GM19324 (cell line): Measurements from ENCODE around the gene PROK2.

Source experiments
- ATAC-seq: cut with Tn5 transposase; IDR thresholded peaks from one replicate; pipeline ENCODE4 v1.9.1; 2021; ENCODE audit warnings: mild to moderate bottlenecking, moderate library complexity; ENCODE audit not compliant: unreplicated experiment, low FRiP score

Gene PROK2

GRCh38 chr3:71787851-71788405 lies 3.0 kb upstream of the PROK2 start:
- ATAC-seq, result no peak

- ATAC-seq, result no peak
These were observed 1.6 kb upstream of the PROK2 start for GRCh38 chr3:71786551-71786950.

- no peak for ATAC-seq
These were observed 1.2 kb upstream of the PROK2 start for GRCh38 chr3:71786217-71786549.

GRCh38 chr3:71785532-71786216 lies 726 bp upstream of the PROK2 start:
- ATAC-seq, result no peak

- ATAC-seq, result no peak
These were observed 591 bp downstream of the PROK2 start for GRCh38 chr3:71784201-71784913.

- ATAC-seq, result no peak
These were observed 1.8 kb downstream of the PROK2 start for GRCh38 chr3:71783152-71783551.

GRCh38 chr3:71780430-71780829 lies 4.5 kb downstream of the PROK2 start:
- ATAC-seq, result no peak

GRCh38 chr3:71779674-71780377 lies 5.1 kb downstream of the PROK2 start:
- ATAC-seq, result no peak

GRCh38 chr3:71778353-71778752 lies 6.6 kb downstream of the PROK2 start:
- ATAC-seq, result no peak

- no peak for ATAC-seq
These were observed 8.4 kb downstream of the PROK2 start for GRCh38 chr3:71776538-71776937.

GRCh38 chr3:71771884-71772283 lies 13.1 kb downstream of the PROK2 start:
- no peak for ATAC-seq

- no peak for ATAC-seq
These were observed 13.8 kb downstream of the PROK2 start for GRCh38 chr3:71771126-71771525.

- no peak for ATAC-seq
These were observed 21.5 kb downstream of the PROK2 start for GRCh38 chr3:71763426-71763825.

GRCh38 chr3:71760140-71760539 lies 24.8 kb downstream of the PROK2 start:
- no peak for ATAC-seq

GRCh38 chr3:71759401-71759800 lies 25.5 kb downstream of the PROK2 start:
- no peak for ATAC-seq

GRCh38 chr3:71758091-71758490 lies 26.9 kb downstream of the PROK2 start:
- no peak for ATAC-seq

GRCh38 chr3:71754610-71755253 lies 30.2 kb downstream of the PROK2 start:
- no peak for ATAC-seq

GRCh38 chr3:71753701-71754609 lies 31.0 kb downstream of the PROK2 start, which contains the start of gene GPR27:
TSS of gene GPR27 (plus strand) at chr3:71753855. CDS start at chr3:71754050, 195 bp downstream.
- ATAC-seq, result no peak

GRCh38 chr3:71752831-71753700 lies 31.9 kb downstream of the PROK2 start:
- ATAC-seq, result no peak
